Measurements from ENCODE around the gene NCAPG. TPM values are rescaled to one million over a fixed set of nuclear protein-coding genes. Genes with fewer than 3 reads are reported as not detected.

The NCAPG gene
- total and polyA plus RNA-seq, 9 of the 15 experiments (the other 6 are each of a cell fraction or from before 2014, with no cell fraction given), result 25.6 to 102 (median 65.3) TPM

DNA sequence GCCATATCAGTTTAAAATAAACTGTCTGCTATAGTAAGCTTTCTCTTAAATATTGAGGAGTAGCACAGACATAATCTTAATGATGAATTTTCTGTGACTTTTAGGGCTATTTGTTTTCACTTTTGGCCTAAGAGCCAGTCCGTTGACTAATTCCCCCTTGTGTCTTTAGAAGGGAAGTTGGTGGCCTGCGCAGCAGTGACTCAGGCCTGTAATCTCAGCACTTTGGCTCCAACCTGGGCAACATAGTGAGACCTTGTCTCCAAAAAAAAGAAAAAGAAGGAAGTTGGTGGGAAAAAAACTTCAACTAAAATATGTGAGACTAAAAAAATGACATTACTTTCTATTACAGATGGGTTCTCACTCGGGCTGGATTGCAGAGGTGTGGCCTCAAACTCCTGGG lies 3.4 kb downstream of the NCAPG start (continued):
- TF ChIP-seq TAF1 (IDR thresholded peaks at IDR 0.05; ENCODE audit: control insufficient read depth, extremely low read depth, insufficient read depth, low read length, severe bottlenecking), result no peak

DNA sequence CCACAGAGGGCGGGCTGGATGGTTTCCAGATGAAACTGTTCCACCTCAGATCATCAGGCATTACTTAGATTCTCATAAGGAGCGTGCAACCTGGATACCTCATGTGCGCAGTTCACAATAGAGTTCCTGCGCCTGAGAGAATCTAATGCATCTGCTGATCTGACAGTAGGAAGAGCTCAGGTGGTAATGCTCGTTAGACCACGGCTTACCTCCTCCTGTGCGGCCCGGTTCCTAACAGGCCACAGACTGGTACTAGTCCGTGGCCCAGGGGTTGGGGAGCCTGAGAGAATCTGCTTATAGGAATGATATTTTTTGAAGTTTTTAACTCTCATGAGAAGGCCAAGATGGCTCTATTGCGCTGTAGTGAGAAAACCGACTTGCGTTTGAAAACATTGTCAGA lies 5.4 kb downstream of the NCAPG start:
- no TSS peak for BruUV-seq (replicated peaks)
- no peak overlapping the region for H3K4me2 ChIP-seq (ENCODE audit: insufficient read depth, low read length)
- H3K4me1 ChIP-seq (replicated peaks in 1 of 2; ENCODE audit: control insufficient read depth in 2 of 2, insufficient read depth in 2 of 2, low read length in 2 of 2), result peaks cover 0 to under 1% of the 10 kb centered on the region in 2 experiments; a peak in 2 of 5 replicates
- H4K20me1 ChIP-seq (replicated peaks; ENCODE audit: control insufficient read depth, insufficient read depth, low read length), result no peaks in the 10 kb centered on the region
- intact Hi-C loops (cut with micrococcal nuclease), result no loop called here
- no peak for ATAC-seq
- H3K9ac ChIP-seq (ENCODE audit: insufficient read depth in 1 of 2, low read depth in 2 of 2, low read length in 2 of 2), result no peak overlapping the region
- H3K4me3 ChIP-seq, result no peak overlapping the region
- FAIRE-seq, result no peak
- peaks cover 72% of the 10 kb centered on the region for H3K36me3 ChIP-seq (ENCODE audit: control insufficient read depth, insufficient read depth, low read length)
- in situ Hi-C loops (cut with MboI), result no loop called here
- no peak overlapping the region for H3K27ac ChIP-seq (ENCODE audit: extremely low read depth, low read depth, low read length)
- 97% methylated on average over 12 of the region's 12 CpGs for WGBS (ENCODE audit: insufficient coverage, low coverage, missing lambda C conversion rate)
- CTCF ChIA-PET (ENCODE audit: low intra/inter-chr PET ratio), result no interaction called here
- H3K9me1 ChIP-seq (ENCODE audit: control insufficient read depth, insufficient read depth, low read length), result no peaks in the 10 kb centered on the region
- POLR2A ChIA-PET, result no interaction called here
- H3K27me3 ChIP-seq (ENCODE audit: control insufficient read depth in 2 of 2, insufficient read depth in 2 of 2, low read length in 2 of 2), result no peaks in the 10 kb centered on the region
- H2AFZ ChIP-seq (ENCODE audit: low read depth, low read length), result no peak overlapping the region
- no peak for DNase-seq (ENCODE audit: extremely low read depth in 1 of 4, low spot score in 3 of 4)
- peaks cover 83% of the 10 kb centered on the region for H3K79me2 ChIP-seq (ENCODE audit: control insufficient read depth, insufficient read depth, low read length)
- H3K9me3 ChIP-seq (replicated peaks; ENCODE audit: control insufficient read depth, insufficient read depth, low read depth, low read length), result no peaks in the 10 kb centered on the region
- TF ChIP-seq SMARCE1 (IDR thresholded peaks at IDR 0.05), result no peak
- no peak for TF ChIP-seq SLC30A9 (CRISPR knock-in tag; IDR thresholded peaks at IDR 0.05)
- no peak for TF ChIP-seq NONO (IDR thresholded peaks at IDR 0.05; ENCODE audit: low read depth in 2 of 2, low read length in 1 of 2)
- TF ChIP-seq POLR3G (IDR thresholded peaks at IDR 0.05; ENCODE audit: extremely low read depth, insufficient read length, insufficient replicate concordance), result no peak
- no peak for TF ChIP-seq ZNF589 (CRISPR knock-in tag; IDR thresholded peaks at IDR 0.05; ENCODE audit: low read depth)
- no peak for TF ChIP-seq ZBTB9 (CRISPR knock-in tag; IDR thresholded peaks at IDR 0.05)
- no peak for TF ChIP-seq SRSF9 (IDR thresholded peaks at IDR 0.05; ENCODE audit: borderline replicate concordance, low read depth, low read length)
- TF ChIP-seq CBX3 (IDR thresholded peaks at IDR 0.05; ENCODE audit: borderline replicate concordance in 1 of 2, low read length in 2 of 2), result no peak
- TF ChIP-seq, protein P1, sequence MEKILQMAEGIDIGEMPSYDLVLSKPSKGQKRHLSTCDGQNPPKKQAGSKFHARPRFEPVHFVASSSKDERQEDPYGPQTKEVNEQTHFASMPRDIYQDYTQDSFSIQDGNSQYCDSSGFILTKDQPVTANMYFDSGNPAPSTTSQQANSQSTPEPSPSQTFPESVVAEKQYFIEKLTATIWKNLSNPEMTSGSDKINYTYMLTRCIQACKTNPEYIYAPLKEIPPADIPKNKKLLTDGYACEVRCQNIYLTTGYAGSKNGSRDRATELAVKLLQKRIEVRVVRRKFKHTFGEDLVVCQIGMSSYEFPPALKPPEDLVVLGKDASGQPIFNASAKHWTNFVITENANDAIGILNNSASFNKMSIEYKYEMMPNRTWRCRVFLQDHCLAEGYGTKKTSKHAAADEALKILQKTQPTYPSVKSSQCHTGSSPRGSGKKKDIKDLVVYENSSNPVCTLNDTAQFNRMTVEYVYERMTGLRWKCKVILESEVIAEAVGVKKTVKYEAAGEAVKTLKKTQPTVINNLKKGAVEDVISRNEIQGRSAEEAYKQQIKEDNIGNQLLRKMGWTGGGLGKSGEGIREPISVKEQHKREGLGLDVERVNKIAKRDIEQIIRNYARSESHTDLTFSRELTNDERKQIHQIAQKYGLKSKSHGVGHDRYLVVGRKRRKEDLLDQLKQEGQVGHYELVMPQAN (IDR thresholded peaks at IDR 0.05; ENCODE audit: borderline replicate concordance), result no peak
- TF ChIP-seq TFE3 (CRISPR knock-in tag; IDR thresholded peaks at IDR 0.05), result no peak
- no peak for TF ChIP-seq DLX4 (CRISPR knock-in tag; IDR thresholded peaks at IDR 0.05)
- no peak for TF ChIP-seq ZNF121 (CRISPR knock-in tag; conservative IDR thresholded peaks at IDR 0.05)
- no peak for TF ChIP-seq GABPB2 (CRISPR knock-in tag; conservative IDR thresholded peaks at IDR 0.05)
- TF ChIP-seq, protein P2, sequence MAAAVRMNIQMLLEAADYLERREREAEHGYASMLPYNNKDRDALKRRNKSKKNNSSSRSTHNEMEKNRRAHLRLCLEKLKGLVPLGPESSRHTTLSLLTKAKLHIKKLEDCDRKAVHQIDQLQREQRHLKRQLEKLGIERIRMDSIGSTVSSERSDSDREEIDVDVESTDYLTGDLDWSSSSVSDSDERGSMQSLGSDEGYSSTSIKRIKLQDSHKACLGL (CRISPR knock-in tag; IDR thresholded peaks at IDR 0.05; ENCODE audit: borderline replicate concordance, poor library complexity, severe bottlenecking), result no peak

Measured in K562 (cell line).